HEK293 (cell line): ENCODE measurements around the gene PBRM1.
A peak's percentile ranks its signal among the peaks of the same experiment; 100 is the strongest.

Experiments used
- CTCF ChIA-PET: fragments of 350-600 bp; formaldehyde crosslinking; extraction: SDS; loops from one replicate; lab custom pipeline; 2021; ENCODE audit warnings: antibody characterized with exemption; lab: Yijun Ruan, JAX
- POLR2A ChIA-PET: fragments of 300-600 bp; formaldehyde crosslinking; extraction: SDS; loops from one replicate; lab custom pipeline; 2020; ENCODE audit warnings: antibody characterized with exemption, inconsistent platforms; lab: Yijun Ruan, JAX
- H3K27ac ChIP-seq: fragments of 200-500 bp; sonication (Bioruptor generic); 2 replicates; pipeline ENCODE4 v1.5.1; 2014; ENCODE audit warnings: low read depth, low read length, control low read depth, inconsistent platforms; ENCODE audit errors: extremely low read depth
- H3K36me3 ChIP-seq, 2 experiments: fragments of 200-500 bp in 1 of 2; sonication (Bioruptor generic) in 1 of 2; 1 replicate in 1 of 2; 2 replicates in 1 of 2; pipeline ENCODE4 v1.5.1; 2014 to 2017; ENCODE audit warnings: inconsistent platforms in 2 of 2, low read length in 2 of 2; ENCODE audit not compliant: control insufficient read depth in 2 of 2, insufficient read depth in 1 of 2
- H3K4me1 ChIP-seq: fragments of 200-500 bp; sonication (Bioruptor generic); 2 replicates; pipeline ENCODE4 v1.5.1; 2014; ENCODE audit warnings: mild to moderate bottlenecking, low read length, inconsistent platforms; ENCODE audit not compliant: control insufficient read depth, insufficient read depth
- H3K4me3 ChIP-seq: 2 replicates; pipeline ENCODE4 v1.5.1; 2011; ENCODE audit warnings: low read depth, mild to moderate bottlenecking, control low read depth, low read length, moderate library complexity
- H3K9me3 ChIP-seq: fragments of 200-500 bp; sonication (Bioruptor generic); 2 replicates; pipeline ENCODE4 v1.5.1; 2014; ENCODE audit warnings: low read depth, low read length, inconsistent platforms; ENCODE audit not compliant: control insufficient read depth, insufficient read depth
- BCL11B ChIP-seq: fragments of 450-650 bp; formaldehyde crosslinking; IDR thresholded peaks from 2 replicates; pipeline ENCODE4 v1.5.1; 2016; ENCODE audit warnings: low read depth, missing biosample characterization, missing genetic modification characterization
- IKZF3 ChIP-seq: fragments of 450-650 bp; IDR thresholded peaks from 2 replicates; pipeline ENCODE4 v1.5.0; 2018; ENCODE audit warnings: missing biosample characterization, mild to moderate bottlenecking, missing genetic modification characterization, moderate library complexity
- SCRT2 ChIP-seq: fragments of 450-650 bp; formaldehyde crosslinking; IDR thresholded peaks from 2 replicates; pipeline ENCODE4 v1.5.1; 2016; ENCODE audit warnings: missing biosample characterization, missing genetic modification characterization
- ZBTB21 ChIP-seq: fragments of 450-650 bp; formaldehyde crosslinking; IDR thresholded peaks from 2 replicates; pipeline ENCODE4 v1.5.1; 2017; ENCODE audit warnings: missing biosample characterization, missing genetic modification characterization
- ZNF169 ChIP-seq: fragments of 450-650 bp; formaldehyde crosslinking; IDR thresholded peaks from 2 replicates; pipeline ENCODE4 v1.5.1; 2016; ENCODE audit warnings: missing biosample characterization, missing genetic modification characterization
- ZNF274 ChIP-seq, 2 experiments: fragments of 200-500 bp in 1 of 2; fragments of 450-650 bp in 1 of 2; sonication (Bioruptor generic) in 1 of 2; formaldehyde crosslinking in 1 of 2; IDR thresholded peaks; 2 replicates each; pipeline versions ENCODE4 v1.5.1 to v1.6.1; 2014 to 2016; ENCODE audit warnings: borderline replicate concordance in 1 of 2, inconsistent platforms in 1 of 2, low read length in 1 of 2, missing biosample characterization in 1 of 2, missing genetic modification characterization in 1 of 2
- ZNF404 ChIP-seq: fragments of 450-650 bp; formaldehyde crosslinking; IDR thresholded peaks from 2 replicates; pipeline ENCODE4 v1.5.1; 2017; ENCODE audit warnings: missing biosample characterization, missing genetic modification characterization
- ZNF529 ChIP-seq: fragments of 450-650 bp; formaldehyde crosslinking; IDR thresholded peaks from 2 replicates; pipeline ENCODE4 v1.5.1; 2017; ENCODE audit warnings: missing genetic modification characterization, missing biosample characterization; ENCODE audit not compliant: insufficient replicate concordance
- ZNF555 ChIP-seq: fragments of 450-650 bp; formaldehyde crosslinking; conservative IDR thresholded peaks from 2 replicates; pipeline ENCODE4 v1.5.1; 2017; ENCODE audit warnings: missing biosample characterization, mild to moderate bottlenecking, missing genetic modification characterization, inconsistent platforms
- ZNF571 ChIP-seq: fragments of 450-650 bp; formaldehyde crosslinking; IDR thresholded peaks from 2 replicates; pipeline ENCODE4 v1.5.0; 2017; ENCODE audit warnings: missing biosample characterization, missing genetic modification characterization
- ZNF623 ChIP-seq: fragments of 450-650 bp; formaldehyde crosslinking; IDR thresholded peaks from 2 replicates; pipeline ENCODE4 v1.5.1; 2016; ENCODE audit warnings: missing biosample characterization, missing genetic modification characterization
- ZNF624 ChIP-seq: fragments of 450-650 bp; formaldehyde crosslinking; IDR thresholded peaks from 2 replicates; pipeline ENCODE4 v1.5.1; 2017; ENCODE audit warnings: missing biosample characterization, missing genetic modification characterization
- ZNF626 ChIP-seq: fragments of 450-650 bp; sonication (Bioruptor Pico); formaldehyde crosslinking; IDR thresholded peaks from 2 replicates; pipeline ENCODE4 v1.5.1; 2018; ENCODE audit warnings: missing biosample characterization, missing genetic modification characterization, inconsistent platforms
- ZNF707 ChIP-seq: fragments of 450-650 bp; formaldehyde crosslinking; IDR thresholded peaks from 2 replicates; pipeline ENCODE4 v1.5.1; 2016; ENCODE audit warnings: missing biosample characterization, missing genetic modification characterization
- ZSCAN23 ChIP-seq: fragments of 450-650 bp; formaldehyde crosslinking; IDR thresholded peaks from 2 replicates; pipeline ENCODE4 v1.5.1; 2016; ENCODE audit warnings: missing biosample characterization, missing genetic modification characterization
- TF ChIP-seq, protein P1 (sequence below): fragments of 450-650 bp; formaldehyde crosslinking; IDR thresholded peaks from 2 replicates; pipeline ENCODE4 v1.5.1; 2016; ENCODE audit warnings: missing biosample characterization, missing genetic modification characterization
- TF ChIP-seq, protein P2 (sequence below): fragments of 450-650 bp; formaldehyde crosslinking; IDR thresholded peaks from 2 replicates; pipeline ENCODE4 v1.5.1; 2016; ENCODE audit warnings: missing biosample characterization, missing genetic modification characterization
- TF ChIP-seq, protein P3 (sequence below): fragments of 450-650 bp; formaldehyde crosslinking; conservative IDR thresholded peaks from 2 replicates; pipeline ENCODE4 v1.5.1; 2016; ENCODE audit warnings: low read depth, missing biosample characterization, missing genetic modification characterization
- TF ChIP-seq, protein P4 (sequence below): fragments of 450-650 bp; formaldehyde crosslinking; IDR thresholded peaks from 2 replicates; pipeline ENCODE4 v1.5.1; 2016; ENCODE audit warnings: missing biosample characterization, missing genetic modification characterization

Gene PBRM1

DNA sequence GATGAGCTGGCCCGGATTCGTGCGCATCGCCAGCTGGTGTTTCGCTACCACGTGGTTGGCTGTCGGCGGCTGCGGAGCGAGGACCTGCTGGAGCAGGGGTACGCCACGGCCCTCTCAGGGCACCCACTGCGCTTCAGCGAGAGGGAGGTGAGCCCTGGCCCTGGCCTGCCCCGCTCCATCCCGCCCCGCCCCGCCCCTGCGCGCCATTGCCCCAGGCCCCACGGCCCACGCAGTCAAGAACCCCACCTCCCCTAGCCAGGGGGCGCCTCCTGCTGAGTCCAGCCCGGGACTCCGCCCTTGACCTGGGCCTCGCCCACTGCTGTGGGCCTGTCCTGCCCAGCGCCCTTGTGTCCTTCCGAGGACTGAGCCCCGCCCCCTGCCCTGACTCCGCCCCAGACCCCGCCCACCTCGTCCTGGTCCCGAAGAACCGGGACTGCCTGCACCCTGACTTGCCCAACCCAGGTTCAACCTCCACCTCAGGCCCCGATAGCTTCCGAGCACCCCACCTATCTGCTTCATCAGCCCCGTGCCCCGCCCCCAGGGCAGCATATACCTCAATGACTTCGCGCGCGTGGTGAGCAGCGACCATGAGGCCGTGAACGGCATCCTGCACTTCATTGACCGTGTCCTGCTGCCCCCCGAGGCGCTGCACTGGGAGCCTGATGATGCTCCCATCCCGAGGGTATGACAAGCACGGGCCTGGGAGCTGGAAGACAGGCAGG is 166.8 kb downstream of the PBRM1 start (continued):
- TF ChIP-seq, protein P1, sequence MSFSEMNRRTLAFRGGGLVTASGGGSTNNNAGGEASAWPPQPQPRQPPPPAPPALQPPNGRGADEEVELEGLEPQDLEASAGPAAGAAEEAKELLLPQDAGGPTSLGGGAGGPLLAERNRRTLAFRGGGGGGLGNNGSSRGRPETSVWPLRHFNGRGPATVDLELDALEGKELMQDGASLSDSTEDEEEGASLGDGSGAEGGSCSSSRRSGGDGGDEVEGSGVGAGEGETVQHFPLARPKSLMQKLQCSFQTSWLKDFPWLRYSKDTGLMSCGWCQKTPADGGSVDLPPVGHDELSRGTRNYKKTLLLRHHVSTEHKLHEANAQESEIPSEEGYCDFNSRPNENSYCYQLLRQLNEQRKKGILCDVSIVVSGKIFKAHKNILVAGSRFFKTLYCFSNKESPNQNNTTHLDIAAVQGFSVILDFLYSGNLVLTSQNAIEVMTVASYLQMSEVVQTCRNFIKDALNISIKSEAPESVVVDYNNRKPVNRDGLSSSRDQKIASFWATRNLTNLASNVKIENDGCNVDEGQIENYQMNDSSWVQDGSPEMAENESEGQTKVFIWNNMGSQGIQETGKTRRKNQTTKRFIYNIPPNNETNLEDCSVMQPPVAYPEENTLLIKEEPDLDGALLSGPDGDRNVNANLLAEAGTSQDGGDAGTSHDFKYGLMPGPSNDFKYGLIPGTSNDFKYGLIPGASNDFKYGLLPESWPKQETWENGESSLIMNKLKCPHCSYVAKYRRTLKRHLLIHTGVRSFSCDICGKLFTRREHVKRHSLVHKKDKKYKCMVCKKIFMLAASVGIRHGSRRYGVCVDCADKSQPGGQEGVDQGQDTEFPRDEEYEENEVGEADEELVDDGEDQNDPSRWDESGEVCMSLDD (tag by site-specific recombination), result no peak
- TF ChIP-seq ZNF624 (tag by site-specific recombination), result no peak
- no peak for TF ChIP-seq ZNF623 (tag by site-specific recombination)
- TF ChIP-seq, protein P2, sequence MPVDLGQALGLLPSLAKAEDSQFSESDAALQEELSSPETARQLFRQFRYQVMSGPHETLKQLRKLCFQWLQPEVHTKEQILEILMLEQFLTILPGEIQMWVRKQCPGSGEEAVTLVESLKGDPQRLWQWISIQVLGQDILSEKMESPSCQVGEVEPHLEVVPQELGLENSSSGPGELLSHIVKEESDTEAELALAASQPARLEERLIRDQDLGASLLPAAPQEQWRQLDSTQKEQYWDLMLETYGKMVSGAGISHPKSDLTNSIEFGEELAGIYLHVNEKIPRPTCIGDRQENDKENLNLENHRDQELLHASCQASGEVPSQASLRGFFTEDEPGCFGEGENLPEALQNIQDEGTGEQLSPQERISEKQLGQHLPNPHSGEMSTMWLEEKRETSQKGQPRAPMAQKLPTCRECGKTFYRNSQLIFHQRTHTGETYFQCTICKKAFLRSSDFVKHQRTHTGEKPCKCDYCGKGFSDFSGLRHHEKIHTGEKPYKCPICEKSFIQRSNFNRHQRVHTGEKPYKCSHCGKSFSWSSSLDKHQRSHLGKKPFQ, result no peak
- TF ChIP-seq, protein P3, sequence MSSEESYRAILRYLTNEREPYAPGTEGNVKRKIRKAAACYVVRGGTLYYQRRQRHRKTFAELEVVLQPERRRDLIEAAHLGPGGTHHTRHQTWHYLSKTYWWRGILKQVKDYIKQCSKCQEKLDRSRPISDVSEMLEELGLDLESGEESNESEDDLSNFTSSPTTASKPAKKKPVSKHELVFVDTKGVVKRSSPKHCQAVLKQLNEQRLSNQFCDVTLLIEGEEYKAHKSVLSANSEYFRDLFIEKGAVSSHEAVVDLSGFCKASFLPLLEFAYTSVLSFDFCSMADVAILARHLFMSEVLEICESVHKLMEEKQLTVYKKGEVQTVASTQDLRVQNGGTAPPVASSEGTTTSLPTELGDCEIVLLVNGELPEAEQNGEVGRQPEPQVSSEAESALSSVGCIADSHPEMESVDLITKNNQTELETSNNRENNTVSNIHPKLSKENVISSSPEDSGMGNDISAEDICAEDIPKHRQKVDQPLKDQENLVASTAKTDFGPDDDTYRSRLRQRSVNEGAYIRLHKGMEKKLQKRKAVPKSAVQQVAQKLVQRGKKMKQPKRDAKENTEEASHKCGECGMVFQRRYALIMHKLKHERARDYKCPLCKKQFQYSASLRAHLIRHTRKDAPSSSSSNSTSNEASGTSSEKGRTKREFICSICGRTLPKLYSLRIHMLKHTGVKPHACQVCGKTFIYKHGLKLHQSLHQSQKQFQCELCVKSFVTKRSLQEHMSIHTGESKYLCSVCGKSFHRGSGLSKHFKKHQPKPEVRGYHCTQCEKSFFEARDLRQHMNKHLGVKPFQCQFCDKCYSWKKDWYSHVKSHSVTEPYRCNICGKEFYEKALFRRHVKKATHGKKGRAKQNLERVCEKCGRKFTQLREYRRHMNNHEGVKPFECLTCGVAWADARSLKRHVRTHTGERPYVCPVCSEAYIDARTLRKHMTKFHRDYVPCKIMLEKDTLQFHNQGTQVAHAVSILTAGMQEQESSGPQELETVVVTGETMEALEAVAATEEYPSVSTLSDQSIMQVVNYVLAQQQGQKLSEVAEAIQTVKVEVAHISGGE (tag by site-specific recombination), result no peak
- no peak for TF ChIP-seq ZNF529 (tag by site-specific recombination)

DNA sequence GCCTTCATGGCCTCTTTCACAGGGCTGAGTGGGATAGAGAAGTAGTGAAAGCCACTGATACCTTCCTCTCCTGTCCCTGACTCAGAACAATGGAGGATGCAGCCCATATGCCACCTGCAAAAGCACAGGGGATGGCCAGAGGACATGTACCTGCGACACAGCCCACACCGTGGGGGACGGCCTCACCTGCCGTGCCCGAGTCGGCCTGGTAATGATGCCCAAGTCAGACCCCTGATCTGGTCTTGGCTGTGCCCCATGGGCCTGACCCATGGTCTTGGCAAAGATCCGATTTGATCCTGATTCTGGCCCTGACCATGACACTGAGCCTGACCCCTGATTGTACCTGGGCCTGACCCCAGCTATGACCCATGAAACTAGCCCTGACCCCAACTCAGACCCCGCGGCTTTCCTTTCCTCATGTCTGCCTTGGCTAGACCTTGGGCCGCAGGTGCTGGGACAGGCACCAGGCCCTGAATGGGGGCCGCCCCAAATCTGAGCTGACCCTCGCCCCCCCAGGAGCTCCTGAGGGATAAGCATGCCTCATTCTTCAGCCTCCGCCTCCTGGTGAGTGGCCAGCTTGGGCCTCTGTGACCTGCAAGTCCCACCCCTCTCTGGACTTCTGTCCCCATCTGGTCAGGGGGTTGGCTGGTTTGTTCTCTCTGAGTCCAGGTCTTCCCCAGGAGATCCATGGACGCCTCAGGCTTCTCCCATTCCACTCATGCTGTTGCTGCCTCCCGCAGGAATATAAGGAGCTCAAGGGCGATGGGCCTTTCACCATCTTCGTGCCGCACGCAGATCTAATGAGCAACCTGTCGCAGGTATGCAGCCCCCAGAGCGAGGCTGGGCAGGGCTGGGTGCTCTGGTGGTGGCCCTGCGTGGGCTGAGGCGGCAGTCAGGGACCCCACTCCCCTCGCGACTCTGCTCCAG is 167.7 kb downstream of the PBRM1 start:
- H3K36me3 ChIP-seq, result no peaks in the 10 kb centered on the region
- CTCF ChIA-PET, result interaction anchor here (0.6 to 2.2 kb wide), 2 partner anchors 25 to 36 kb away, joined by 3 to 5 read pairs; no protein-coding TSS in a partner anchor
- H3K9me3 ChIP-seq, result no peaks in the 10 kb centered on the region
- H3K4me1 ChIP-seq, result no peaks in the 10 kb centered on the region
- no peak overlapping the region for H3K27ac ChIP-seq
- H3K4me3 ChIP-seq, result no peak overlapping the region
- TF ChIP-seq ZSCAN23 (tag by site-specific recombination), result no peak
- no peak for TF ChIP-seq ZNF626 (tag by site-specific recombination)
- no peak for TF ChIP-seq IKZF3 (tag by site-specific recombination)
- TF ChIP-seq ZBTB21 (tag by site-specific recombination), result no peak
- TF ChIP-seq ZNF707 (tag by site-specific recombination), result no peak
- TF ChIP-seq ZNF555 (tag by site-specific recombination), result no peak
- TF ChIP-seq BCL11B (tag by site-specific recombination), result 0 out of 2 replicates have a peak, but pooled peaks have one; percentile 33
- no peak for TF ChIP-seq ZNF274 (IDR thresholded peaks at IDR 0.05; ENCODE audit: low read length)
- TF ChIP-seq ZNF274 (tag by site-specific recombination; IDR thresholded peaks at IDR 0.05; ENCODE audit: borderline replicate concordance), result no peak
- no peak for TF ChIP-seq ZNF404 (tag by site-specific recombination)
- no peak for TF ChIP-seq ZNF169 (tag by site-specific recombination)
- TF ChIP-seq, protein P4, sequence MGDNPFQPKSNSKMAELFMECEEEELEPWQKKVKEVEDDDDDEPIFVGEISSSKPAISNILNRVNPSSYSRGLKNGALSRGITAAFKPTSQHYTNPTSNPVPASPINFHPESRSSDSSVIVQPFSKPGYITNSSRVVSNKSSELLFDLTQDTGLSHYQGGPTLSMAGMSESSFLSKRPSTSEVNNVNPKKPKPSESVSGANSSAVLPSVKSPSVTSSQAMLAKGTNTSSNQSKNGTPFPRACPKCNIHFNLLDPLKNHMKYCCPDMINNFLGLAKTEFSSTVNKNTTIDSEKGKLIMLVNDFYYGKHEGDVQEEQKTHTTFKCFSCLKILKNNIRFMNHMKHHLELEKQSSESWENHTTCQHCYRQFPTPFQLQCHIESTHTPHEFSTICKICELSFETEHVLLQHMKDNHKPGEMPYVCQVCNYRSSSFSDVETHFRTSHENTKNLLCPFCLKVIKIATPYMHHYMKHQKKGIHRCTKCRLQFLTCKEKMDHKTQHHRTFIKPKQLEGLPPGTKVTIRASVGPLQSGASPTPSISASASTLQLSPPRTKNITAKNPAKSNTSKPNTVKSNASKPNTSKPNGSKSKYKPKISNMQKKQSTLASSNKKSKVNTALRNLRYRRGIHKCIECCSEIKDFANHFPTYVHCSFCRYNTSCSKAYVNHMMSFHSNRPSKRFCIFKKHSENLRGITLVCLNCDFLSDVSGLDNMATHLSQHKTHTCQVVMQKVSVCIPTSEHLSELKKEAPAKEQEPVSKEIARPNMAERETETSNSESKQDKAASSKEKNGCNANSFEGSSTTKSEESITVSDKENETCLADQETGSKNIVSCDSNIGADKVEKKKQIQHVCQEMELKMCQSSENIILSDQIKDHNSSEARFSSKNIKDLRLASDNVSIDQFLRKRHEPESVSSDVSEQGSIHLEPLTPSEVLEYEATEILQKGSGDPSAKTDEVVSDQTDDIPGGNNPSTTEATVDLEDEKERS (tag by site-specific recombination), result no peak
- peak; percentile 86 for TF ChIP-seq SCRT2 (tag by site-specific recombination)
- no peak for TF ChIP-seq ZNF571 (tag by site-specific recombination)
- TF ChIP-seq, all 188 proteins: peak for 2
- POLR2A ChIA-PET, result no interaction called here
